HG03103 (cell line): ENCODE data around the gene FAM20A.
"Not testable (repeated sequence)": the region's sequence is repeated elsewhere in the genome, so short reads cannot be mapped to it uniquely, and the experiment has no call there.

Source experiments
- ATAC-seq: cut with Tn5 transposase; IDR thresholded peaks from one replicate; pipeline ENCODE4 v1.9.1; 2021; ENCODE audit warnings: low read depth; ENCODE audit not compliant: unreplicated experiment

FAM20A gene

GRCh38 chr17:68505951-68506350 lies 95.2 kb downstream of the FAM20A start:
- no peak for ATAC-seq

- no peak for ATAC-seq
These were observed 100.1 kb downstream of the FAM20A start for GRCh38 chr17:68501074-68501473.

GRCh38 chr17:68499587-68499986 lies 101.6 kb downstream of the FAM20A start:
- ATAC-seq = no peak

GRCh38 chr17:68498479-68499326 lies 102.5 kb downstream of the FAM20A start:
- peak; percentile 13 for ATAC-seq

GRCh38 chr17:68497885-68498319 lies 103.3 kb downstream of the FAM20A start:
- peak; percentile 90 for ATAC-seq

GRCh38 chr17:68495081-68495480 lies 106.1 kb downstream of the FAM20A start:
- ATAC-seq = no peak

GRCh38 chr17:68492394-68493054 lies 108.6 kb downstream of the FAM20A start:
- not testable (repeated sequence) for ATAC-seq

GRCh38 chr17:68491381-68492231 lies 109.6 kb downstream of the FAM20A start:
- ATAC-seq = no peak

GRCh38 chr17:68489919-68490318 lies 111.2 kb downstream of the FAM20A start:
- ATAC-seq = no peak
